Effector CD8-positive, alpha-beta T cell (primary cell): Measurements from ENCODE around the gene RNPS1.
A peak's percentile ranks its signal among the peaks of the same experiment; 100 is the strongest.

Experiments used
- DNase-seq: peaks from one replicate; lab custom pipeline; 2025; lab: John Stamatoyannopoulos, UW

The RNPS1 gene

DNA sequence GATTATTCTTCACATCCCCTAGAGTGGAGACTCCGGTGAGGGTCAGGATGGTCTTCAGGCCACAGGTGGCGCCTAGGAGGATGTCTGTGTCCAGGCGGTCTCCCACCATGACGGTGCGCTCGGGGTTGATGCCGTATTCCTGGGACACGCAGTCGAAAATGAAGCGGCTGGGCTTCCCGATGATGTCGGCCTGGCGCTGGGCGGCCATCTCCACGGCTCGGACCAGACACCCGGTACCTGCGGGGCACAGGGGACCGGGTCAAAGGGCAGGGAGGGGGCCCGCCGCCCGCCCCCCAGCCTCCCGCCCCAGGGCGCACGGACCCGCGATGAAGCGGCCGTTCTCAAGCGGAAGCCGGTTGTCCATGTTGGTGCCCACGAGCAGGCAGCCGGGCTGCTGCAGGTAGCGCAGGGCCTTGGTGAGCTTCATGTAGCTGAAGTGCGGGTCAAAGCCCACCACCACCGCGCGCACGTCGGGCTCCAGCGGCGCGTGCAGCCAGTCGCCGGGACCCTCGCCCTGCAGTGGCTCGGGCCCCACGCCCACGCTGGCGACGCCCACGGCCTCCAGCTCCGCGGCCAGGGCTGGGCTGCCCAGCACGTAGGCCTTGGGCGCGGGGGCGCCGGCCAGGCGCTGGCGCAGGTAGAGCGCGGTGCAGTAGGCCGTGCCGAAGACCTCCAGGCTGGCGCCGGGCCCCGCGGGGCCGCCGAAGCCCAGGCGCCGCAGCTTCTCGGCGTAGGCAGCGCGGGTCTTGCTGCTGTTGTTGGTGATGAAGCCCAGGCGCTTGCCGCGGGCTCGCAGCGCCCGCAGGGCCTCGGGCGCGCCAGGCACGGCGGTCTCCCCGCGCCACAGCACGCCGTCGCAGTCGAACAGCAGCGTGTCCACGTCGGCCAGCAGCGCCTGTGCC is 53.9 kb downstream of the RNPS1 start:
- DNase-seq = no peak

DNA sequence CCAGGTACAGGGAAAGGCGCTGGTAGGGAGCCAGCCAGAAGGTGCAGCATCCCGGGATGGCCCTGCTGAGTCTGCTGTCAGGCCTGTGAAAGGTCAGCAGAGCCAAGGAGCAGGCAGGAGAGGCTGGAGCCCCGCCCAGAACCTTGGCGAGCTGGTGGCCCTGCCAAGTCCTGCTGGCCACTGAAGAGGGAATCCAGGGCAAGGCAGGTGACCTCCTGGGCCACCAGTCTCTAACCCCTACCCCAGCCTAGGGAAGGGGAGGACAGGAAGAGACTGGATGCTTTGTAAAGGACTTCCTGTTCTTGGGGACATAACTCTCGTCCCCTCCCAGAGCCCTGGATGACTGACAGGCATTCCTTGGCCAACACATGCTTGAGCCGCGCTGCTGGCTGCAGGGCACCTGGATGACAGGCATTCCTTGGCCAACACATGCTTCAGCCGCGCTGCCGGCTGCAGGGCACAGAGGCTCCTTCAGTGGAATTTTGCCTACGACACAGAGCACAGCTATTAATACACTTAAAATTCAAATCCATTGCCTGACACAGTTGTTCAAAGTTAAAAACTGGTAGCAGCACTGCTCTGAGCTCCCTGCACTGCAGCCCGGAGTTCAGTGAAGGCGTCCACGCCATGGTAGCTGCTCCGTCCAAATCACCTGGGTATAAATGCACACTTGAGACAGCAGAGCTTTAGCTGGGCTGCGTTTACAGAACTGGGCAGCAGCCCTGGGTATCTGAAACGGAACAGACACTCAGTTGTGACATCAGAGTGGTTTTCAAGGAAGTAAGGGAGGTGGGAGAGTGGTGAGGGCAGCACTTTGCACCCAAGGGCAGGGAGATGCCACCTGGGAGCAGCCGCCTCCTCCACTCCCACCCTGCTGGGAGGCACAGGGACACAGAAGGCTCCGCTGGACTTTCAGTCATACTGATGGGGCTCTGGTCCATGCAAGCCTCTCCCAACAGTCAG is 55.3 kb downstream of the RNPS1 start:
- no peak for DNase-seq

DNA sequence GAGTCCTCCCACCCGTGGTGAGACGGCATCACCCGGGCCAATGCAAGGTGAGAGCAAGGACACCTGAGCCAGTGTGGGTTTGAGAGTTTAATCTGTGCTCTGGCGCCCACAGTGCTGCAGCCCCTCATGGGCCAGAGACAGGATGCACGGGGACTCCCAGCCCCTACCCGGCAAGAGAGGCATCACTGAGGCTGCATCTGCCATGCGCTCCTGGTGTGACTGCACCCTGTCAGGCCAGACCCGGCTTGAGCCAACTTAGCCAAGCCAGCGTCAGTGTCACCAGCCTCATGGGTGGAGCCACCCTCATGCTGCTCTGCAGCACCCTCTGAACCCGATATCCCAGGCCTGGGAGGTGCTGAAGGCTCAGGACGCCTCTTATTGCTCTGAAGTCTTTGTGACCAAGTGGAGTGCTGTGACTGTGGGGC is 56.0 kb downstream of the RNPS1 start:
- no peak for DNase-seq

DNA sequence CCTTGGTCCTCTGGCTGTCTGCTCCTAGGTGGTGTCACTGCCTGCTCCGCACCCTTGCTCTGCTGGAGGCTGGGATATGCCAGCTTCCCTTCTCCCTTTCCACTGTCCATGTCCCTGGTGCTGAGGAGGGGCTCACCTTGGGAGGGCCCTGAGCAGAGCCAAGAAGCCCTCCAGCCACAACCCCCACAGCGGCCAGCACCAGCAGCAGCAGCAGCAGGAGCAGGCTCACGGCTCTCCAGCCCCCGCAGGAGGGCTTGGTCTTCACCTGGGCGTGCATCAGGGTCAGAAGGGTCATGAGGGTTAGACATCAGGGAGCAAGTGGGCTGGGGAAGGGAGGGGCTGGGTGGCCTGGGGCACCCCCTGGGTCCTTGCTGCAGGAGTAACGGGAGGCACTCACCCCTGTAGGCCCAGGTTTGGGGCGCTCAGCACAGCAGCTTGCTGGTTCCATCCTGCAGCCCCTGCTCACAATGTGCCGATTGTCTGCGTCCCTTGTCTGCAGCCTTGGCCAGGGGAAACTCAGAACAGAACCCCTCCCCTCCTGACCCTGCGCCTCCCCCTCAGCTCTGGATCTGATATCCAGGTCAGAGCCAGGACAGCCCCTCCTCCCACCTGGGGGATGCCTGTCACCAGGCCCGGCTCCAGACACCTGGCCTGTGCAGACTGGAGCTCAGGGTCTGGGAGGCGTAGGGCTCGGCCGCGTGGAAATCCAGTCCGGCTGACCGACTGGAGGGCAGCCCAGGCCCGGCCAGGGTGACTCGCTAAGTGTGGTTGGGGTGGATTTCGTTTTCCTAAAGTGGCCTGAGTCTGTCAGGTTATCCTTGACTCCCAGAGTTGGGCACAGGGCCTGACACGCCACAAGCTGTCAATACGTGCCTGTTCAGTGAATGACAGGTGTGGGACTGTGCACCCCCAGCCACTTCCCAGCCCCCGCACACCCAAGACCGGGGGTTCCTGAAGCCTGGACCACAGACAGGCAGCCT is 57.2 kb downstream of the RNPS1 start, which contains the start of gene BRICD5:
BRICD5 (minus strand) TSS at position 478 of the 980 bp plus-strand sequence; CDS start at position 448, 30 bp downstream.
- no peak for DNase-seq

DNA sequence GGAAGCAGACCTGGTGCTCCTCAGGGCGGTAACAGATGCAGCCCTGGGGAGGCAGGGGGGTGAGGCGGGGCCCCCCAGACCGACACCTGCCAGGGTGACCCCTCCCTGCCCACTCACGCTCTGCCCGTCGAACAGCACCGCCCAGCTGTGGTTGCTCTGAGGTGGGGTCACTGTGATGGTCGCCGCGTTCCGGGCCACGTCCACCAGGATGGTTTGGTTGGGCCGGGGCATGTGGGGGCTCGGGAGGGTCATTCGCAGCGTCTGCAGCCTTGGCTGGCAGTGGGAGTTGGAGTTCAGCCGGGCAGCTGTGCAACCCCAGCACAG is 58.0 kb downstream of the RNPS1 start:
- no peak for DNase-seq

DNA sequence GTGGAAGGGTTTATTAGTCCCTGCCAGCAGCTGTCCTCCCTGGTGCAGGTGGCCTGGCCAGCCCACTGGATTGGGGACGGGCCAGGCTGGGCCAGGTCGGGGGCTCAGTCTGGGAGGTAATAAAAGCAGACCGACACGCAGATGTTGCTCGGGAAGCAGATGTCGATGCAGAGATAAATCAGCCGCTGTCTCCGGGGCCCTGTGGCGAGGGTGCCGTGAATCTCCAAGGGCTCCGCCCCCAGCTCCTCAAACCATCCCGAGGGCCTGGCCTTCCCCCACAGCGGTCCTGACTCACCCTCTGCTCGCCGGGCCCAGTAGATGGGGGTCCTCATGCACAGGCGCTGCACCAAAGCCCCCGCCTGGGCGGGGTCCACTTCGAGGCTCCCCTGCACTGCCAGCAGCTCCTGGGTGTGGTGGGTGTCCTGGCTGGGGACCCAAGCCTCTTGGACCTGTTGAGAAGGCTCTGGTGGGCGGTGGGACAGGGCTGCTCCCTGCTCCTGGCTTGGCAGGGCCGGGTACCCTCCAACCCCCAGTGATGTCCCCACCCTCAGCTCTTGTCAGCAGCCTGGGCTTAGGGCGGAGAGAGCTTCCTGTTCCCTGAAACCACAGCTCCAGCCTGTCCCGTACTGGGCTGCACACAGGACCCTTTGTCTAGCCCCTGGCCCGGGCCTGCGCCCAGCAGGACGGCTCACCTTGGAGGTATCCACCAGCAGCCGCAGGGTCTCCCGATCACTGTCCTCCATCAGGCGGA is 58.5 kb downstream of the RNPS1 start:
- no peak for DNase-seq

DNA sequence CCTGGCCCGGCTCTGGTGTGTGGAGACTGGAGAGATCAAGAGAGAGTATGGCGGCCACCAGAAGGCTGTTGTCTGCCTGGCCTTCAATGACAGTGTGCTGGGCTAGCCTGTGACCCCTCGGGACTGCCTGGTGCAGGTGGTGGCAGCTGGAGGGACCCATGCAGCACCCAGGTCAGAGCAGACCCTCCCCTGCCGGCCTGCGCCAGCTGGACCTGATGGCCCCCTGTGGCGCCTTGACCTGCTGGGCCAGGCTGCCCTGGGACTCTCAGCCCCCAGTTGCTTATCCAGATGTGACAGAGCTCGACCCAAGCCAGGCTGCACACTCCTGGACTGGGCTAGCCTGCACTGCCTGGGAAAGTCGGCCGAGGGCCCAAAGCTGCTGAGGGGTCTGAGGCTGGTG is 59.2 kb downstream of the RNPS1 start:
- DNase-seq = no peak

DNA sequence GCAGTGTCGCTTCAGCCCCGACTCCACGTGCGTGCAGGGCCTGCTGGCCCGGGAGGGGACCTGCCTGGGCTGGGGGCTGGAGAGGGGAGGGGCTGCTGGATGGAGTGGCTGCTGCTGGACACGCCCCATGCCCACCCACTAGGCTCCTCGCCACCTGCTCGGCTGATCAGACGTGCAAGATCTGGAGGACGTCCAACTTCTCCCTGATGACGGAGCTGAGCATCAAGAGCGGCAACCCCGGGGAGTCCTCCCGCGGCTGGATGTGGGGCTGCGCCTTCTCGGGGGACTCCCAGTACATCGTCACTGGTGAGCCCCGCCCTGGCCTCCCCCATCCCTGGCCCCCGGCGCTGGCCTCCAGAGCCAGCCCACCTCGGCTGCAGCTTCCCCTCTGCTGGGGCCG is 59.6 kb downstream of the RNPS1 start:
- DNase-seq = no peak

DNA sequence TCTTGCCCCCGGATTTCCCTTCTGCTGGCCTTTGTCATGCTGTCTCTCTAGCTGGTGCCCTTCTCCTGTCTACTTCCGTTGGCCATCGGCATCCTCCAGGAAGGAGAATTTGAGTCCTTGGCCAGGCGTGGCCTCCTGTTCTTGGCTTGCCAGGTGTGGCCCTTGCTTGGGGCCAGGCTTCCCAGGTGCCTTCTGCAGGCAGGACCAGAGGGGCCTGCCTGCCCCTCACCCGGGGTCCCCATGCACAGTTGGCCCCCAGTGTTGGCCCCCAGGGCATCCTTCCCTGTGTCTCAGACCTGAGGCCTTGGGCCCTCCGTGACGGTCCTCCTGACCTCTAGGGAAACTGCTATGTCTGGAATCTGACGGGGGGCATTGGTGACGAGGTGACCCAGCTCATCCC is 60.1 kb downstream of the RNPS1 start:
- DNase-seq = no peak

DNA sequence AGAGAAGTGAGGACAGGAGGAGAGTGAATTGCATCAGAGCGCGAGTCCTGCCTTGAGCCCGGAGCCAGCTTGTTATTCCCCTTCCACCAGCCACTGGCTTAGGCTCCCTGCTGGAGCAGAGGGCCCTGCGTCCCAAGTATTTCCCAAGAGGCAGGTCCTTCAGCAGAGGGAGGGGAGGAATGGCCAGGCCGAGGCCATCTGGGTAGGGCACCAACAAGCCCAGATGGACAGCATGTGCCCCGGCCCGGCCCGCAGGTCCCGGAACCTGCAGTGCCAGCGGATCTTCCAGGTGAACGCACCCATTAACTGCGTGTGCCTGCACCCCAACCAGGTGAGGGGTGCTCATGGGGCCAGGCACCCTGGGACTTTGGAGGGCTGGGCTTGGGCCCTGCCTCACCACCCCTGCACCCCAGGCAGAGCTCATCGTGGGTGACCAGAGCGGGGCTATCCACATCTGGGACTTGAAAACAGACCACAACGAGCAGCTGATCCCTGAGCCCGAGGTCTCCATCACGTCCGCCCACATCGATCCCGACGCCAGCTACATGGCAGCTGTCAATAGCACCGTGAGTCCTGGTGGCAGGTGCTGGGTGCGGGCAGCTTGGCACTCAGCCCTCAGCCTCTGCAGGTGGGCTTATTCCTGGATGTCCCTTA is 61.0 kb downstream of the RNPS1 start:
- DNase-seq = no peak

DNA sequence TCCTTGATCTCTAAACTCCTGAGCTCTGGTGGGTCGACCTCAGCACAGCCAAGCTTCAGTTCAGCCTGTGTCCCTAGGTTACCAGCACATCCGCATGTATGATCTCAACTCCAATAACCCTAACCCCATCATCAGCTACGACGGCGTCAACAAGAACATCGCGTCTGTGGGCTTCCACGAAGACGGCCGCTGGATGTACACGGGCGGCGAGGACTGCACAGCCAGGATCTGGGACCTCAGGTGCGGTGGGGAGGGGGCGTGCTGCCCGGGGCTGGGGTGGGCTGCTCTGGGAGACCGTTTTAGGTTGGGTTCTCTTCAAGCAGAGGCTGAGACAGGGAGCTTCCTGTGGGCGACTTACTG is 61.5 kb downstream of the RNPS1 start:
- DNase-seq = no peak

DNA sequence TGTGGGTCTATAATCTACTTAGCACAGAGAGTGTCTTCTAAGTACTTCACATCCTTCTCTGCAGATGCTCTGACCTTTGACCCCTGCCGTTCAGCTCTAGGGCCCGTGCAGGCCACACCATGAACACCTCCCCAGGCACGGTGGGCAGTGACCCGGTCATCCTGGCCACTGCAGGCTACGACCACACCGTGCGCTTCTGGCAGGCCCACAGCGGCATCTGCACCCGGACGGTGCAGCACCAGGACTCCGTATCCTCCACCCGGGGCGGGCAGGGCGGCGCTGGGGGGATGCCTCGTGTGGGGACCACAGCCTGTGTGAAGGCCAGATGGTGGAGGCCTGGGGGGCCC is 62.0 kb downstream of the RNPS1 start:
- DNase-seq = no peak

DNA sequence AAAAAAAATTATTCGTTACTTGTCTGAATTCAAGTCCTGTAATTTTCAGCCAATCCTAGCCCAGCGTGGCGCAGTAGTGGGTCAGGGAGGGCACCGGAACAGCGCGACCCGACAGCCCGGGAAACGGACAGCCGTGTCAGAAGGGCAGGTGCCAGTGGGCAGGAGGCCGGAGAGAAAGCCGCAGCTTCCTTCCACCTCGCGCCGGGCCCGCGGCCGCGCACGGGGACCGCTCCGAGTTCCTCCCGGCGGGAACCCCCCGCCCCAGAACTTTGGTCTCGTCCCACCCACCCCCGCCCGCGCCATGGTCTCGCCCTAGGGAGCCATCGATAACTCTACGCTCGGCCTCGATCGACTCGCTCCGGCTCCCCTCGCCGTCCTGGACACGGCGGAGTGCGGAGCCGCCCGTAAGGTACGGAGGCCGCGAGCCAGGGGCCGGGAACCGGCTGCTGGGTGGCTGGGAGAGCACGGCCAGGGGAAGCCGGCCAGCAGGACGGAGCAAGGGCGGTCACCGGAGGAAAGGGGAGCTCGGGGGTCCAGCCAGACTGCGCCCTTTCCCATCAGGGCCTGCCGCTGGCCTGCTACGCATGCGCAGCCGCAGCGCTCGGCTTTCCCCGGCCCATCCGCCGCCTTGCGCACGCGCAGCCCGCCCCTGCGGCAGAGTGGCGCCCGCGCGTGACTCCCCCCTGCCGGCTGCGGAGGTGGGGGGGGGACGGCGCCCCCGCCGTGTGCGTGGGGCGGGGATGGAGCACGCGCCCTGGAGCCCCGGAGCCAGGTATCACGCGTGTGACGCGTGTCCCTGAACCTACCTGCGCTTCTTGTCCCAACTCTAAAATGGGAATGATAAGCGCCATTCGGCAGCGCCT is 62.6 kb downstream of the RNPS1 start, which contains the start of gene MLST8:
MLST8 (plus strand) TSS at position 351 of the 863 bp plus-strand sequence. CDS start 632 bp downstream, outside the sequence.
- DNase-seq = peak; percentile 86

DNA sequence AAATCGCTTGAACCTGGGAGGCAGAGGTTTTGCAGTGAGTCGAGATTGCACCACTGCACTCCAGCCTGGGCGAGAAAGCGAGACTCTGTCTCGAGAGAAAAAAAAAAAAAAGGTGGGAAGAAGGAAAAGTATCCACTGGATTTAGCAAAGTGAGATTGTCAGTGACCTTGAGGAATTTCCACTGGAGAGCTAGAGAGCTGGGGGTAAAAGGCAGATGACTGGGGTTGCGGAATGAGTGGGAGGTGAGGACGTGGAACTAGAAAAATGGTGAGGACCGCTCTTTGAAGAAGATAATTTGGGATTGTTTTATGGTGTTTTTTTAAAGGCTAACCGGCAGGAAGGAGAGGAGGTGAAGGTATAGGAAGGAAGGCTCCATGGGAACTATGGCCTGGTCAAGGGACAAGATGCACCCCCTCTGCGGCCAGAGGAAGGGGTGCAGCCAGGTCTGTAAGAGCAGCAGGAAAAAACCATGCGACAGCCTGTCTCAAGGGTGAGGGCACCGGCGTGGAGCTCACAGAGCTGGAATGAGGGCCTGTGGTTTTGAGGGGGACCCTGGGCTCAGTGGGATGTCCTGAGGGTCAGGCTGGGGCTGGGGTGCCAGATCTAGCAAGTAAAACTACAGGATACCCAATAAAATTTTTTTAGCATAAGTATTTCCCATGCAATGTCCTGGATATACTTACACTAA is 63.4 kb downstream of the RNPS1 start:
- DNase-seq = no peak
